SK-N-SH (cell line): ENCODE data around the gene TXNL4B. TPM values are rescaled to one million over a fixed set of nuclear protein-coding genes. Genes with fewer than 3 reads are reported as not detected.

Experiments
- CTCF ChIA-PET: fragments of 300-600, 350-600 bp; formaldehyde crosslinking; extraction: SDS; loops from one replicate; lab custom pipeline; 2021; lab: Yijun Ruan, JAX
- POLR2A ChIA-PET: fragments of 350-600 bp; sonication (Branson Sonifier 250); formaldehyde crosslinking; extraction: SDS; loops from one replicate; lab custom pipeline; 2020; ENCODE audit warnings: antibody characterized with exemption, inconsistent platforms; lab: Yijun Ruan, JAX
- DNase-seq: peaks from one replicate; pipeline ENCODE4 v3.0.0; 2012
- H2AFZ ChIP-seq: fragments of 200-600 bp; sonication (generic); 2 replicates; pipeline ENCODE4 v1.8.1; 2016; ENCODE audit warnings: antibody characterized with exemption, mild to moderate bottlenecking, low read depth
- H3F3A ChIP-seq: fragments of 200-600 bp; sonication (generic); replicated peaks from 2 replicates; pipeline ENCODE3; 2016; ENCODE audit warnings: antibody characterized with exemption, mild to moderate bottlenecking; ENCODE audit not compliant: insufficient read depth
- H3K27ac ChIP-seq, 2 experiments: fragments of 200-500 bp in 1 of 2; fragments of 200-600 bp in 1 of 2; sonication (Bioruptor generic) in 1 of 2; sonication (generic), shearing (Covaris generic) in 1 of 2; 2 replicates each; pipeline versions ENCODE4 v1.5.1 to v1.6.1; 2014 to 2016; ENCODE audit warnings: low read depth in 2 of 2, inconsistent platforms in 1 of 2, low read length in 1 of 2, mild to moderate bottlenecking in 1 of 2, mixed read lengths in 1 of 2
- H3K27me3 ChIP-seq: fragments of 200-600 bp; sonication (generic), shearing (Covaris generic); 2 replicates; pipeline ENCODE4 v1.6.1; 2016; ENCODE audit warnings: mixed run types; ENCODE audit not compliant: insufficient read depth
- H3K36me3 ChIP-seq, 2 experiments: fragments of 200-500 bp in 1 of 2; fragments of 200-600 bp in 1 of 2; sonication (Bioruptor generic) in 1 of 2; sonication (generic) in 1 of 2; replicated peaks in 1 of 2; 2 replicates each; pipeline versions ENCODE3 to v1.5.1; 2014 to 2016; ENCODE audit warnings: low read length in 1 of 2, mild to moderate bottlenecking in 1 of 2; ENCODE audit not compliant: insufficient read depth in 2 of 2, control insufficient read depth in 1 of 2
- H3K4me1 ChIP-seq, 2 experiments: fragments of 200-500 bp in 1 of 2; fragments of 200-600 bp in 1 of 2; sonication (Bioruptor generic) in 1 of 2; sonication (generic), shearing (Covaris generic) in 1 of 2; 2 replicates each; pipeline versions ENCODE4 v1.5.1 to v1.6.1; 2014 to 2016; ENCODE audit warnings: low read depth in 1 of 2, low read length in 1 of 2, mixed run types in 1 of 2; ENCODE audit not compliant: insufficient read depth in 2 of 2, control insufficient read depth in 1 of 2
- H3K4me2 ChIP-seq: fragments of 200-600 bp; sonication (generic), shearing (Covaris generic); 2 replicates; pipeline ENCODE4 v1.6.1; 2017; ENCODE audit warnings: mixed run types
- H3K4me3 ChIP-seq, 2 experiments: fragments of 200-500 bp in 1 of 2; fragments of 200-600 bp in 1 of 2; sonication (Bioruptor generic) in 1 of 2; sonication (generic), shearing (Covaris generic) in 1 of 2; 2 replicates each; pipeline versions ENCODE4 v1.5.1 to v1.8.1; 2014 to 2016; ENCODE audit warnings: low read depth in 2 of 2, inconsistent platforms in 1 of 2, low read length in 1 of 2, mild to moderate bottlenecking in 1 of 2, mixed read lengths in 1 of 2, moderate library complexity in 1 of 2
- H3K79me2 ChIP-seq: fragments of 200-600 bp; sonication (generic); 2 replicates; pipeline ENCODE4 v1.8.1; 2017; ENCODE audit warnings: mild to moderate bottlenecking; ENCODE audit not compliant: insufficient read depth
- H3K9ac ChIP-seq: fragments of 200-600 bp; sonication (generic); 2 replicates; pipeline ENCODE4 v1.6.1; 2017; ENCODE audit warnings: mixed run types
- H3K9me2 ChIP-seq: fragments of 200-600 bp; sonication (generic); 2 replicates; pipeline ENCODE4 v1.6.1; 2017; ENCODE audit warnings: mixed run types
- H3K9me3 ChIP-seq: fragments of 200-600 bp; sonication (generic); 2 replicates; pipeline ENCODE4 v1.6.1; 2017; ENCODE audit warnings: mixed run types, mild to moderate bottlenecking, moderate library complexity
- H4K20me1 ChIP-seq: fragments of 200-600 bp; sonication (generic); 2 replicates; pipeline ENCODE4 v1.6.1; 2017; ENCODE audit warnings: mild to moderate bottlenecking, mixed run types; ENCODE audit not compliant: insufficient read depth
- CHD2 ChIP-seq: fragments of 150-350 bp; IDR thresholded peaks from 2 replicates; pipeline ENCODE4 v1.6.1; 2018; ENCODE audit warnings: low read length; ENCODE audit not compliant: partially characterized antibody
- ELF1 ChIP-seq: IDR thresholded peaks from 2 replicates; pipeline ENCODE4 v1.4.0; 2012
- EP300 ChIP-seq, 2 experiments: IDR thresholded peaks; 2 replicates each; pipeline versions ENCODE4 v1.4.0 to v1.6.1; 2012; ENCODE audit warnings: borderline replicate concordance in 1 of 2, low read depth in 1 of 2, low read length in 1 of 2
- EZH2phosphoT487 ChIP-seq: fragments of 200-600 bp; sonication (generic); IDR thresholded peaks from 2 replicates; pipeline ENCODE4 v1.6.1; 2017; ENCODE audit warnings: low read depth, mixed run types, mild to moderate bottlenecking, antibody characterized with exemption, moderate library complexity, borderline replicate concordance
- FOSL2 ChIP-seq: IDR thresholded peaks from 2 replicates; pipeline ENCODE4 v1.4.0; 2012; ENCODE audit warnings: low read depth, mild to moderate bottlenecking, moderate library complexity, borderline replicate concordance
- FOXJ3 ChIP-seq: sonication (generic); formaldehyde crosslinking; IDR thresholded peaks from 2 replicates; pipeline ENCODE4 v1.5.1; 2020; ENCODE audit warnings: mild to moderate bottlenecking, missing genetic modification reagents
- IRF3 ChIP-seq: fragments of 150-350 bp; IDR thresholded peaks from 2 replicates; pipeline ENCODE4 v1.6.1; 2016; ENCODE audit warnings: mild to moderate bottlenecking, low read depth, low read length
- MEF2A ChIP-seq: IDR thresholded peaks from 2 replicates; pipeline ENCODE4 v1.4.0; 2012; ENCODE audit warnings: low read depth, borderline replicate concordance
- MXI1 ChIP-seq: IDR thresholded peaks from 2 replicates; pipeline ENCODE4 v1.6.1; 2012; ENCODE audit warnings: mild to moderate bottlenecking, low read depth, low read length, improper control_type of control experiment
- POLR2AphosphoS5 ChIP-seq: IDR thresholded peaks from 2 replicates; pipeline ENCODE4 v1.6.1; 2012; ENCODE audit warnings: low read depth, low read length
- RFX5 ChIP-seq: IDR thresholded peaks from 2 replicates; pipeline ENCODE4 v1.6.1; 2012; ENCODE audit warnings: mild to moderate bottlenecking, improper control_type of control experiment, low read length
- RXRA ChIP-seq: IDR thresholded peaks from 2 replicates; pipeline ENCODE4 v1.4.0; 2012; ENCODE audit warnings: low read depth, mild to moderate bottlenecking, borderline replicate concordance
- SMC3 ChIP-seq: IDR thresholded peaks from 2 replicates; pipeline ENCODE4 v1.6.1; 2012; ENCODE audit warnings: low read depth, low read length, improper control_type of control experiment
- TAF1 ChIP-seq: IDR thresholded peaks from 2 replicates; pipeline ENCODE4 v1.6.1; 2012; ENCODE audit warnings: low read depth, mild to moderate bottlenecking, low read length, moderate library complexity, borderline replicate concordance
- WGBS: methylation state at CpG from one replicate; pipeline ENCODE4 v1.1.6; 2017; ENCODE audit warnings: low lambda C conversion rate; 5-methylcytosine and 5-hydroxymethylcytosine counted together
- polyA plus RNA-seq, 3 experiments: library from polyadenylated mRNA; depleted of rRNA; stranded (reverse); fragments of >200 nt; gene quantifications; 2 replicates each; pipeline ENCODE4 v1.2.3, GENCODE V29; 2012
- TF ChIP-seq, protein P1 (sequence below): fragments of 150-350 bp; IDR thresholded peaks from 2 replicates; pipeline ENCODE4 v1.6.1; 2017; ENCODE audit warnings: antibody characterized with exemption, low read length, low read depth, borderline replicate concordance
- TF ChIP-seq, protein P2 (sequence below): fragments of 200-600 bp; sonication (generic); IDR thresholded peaks from 2 replicates; pipeline ENCODE4 v1.6.1; 2017; ENCODE audit warnings: antibody characterized with exemption, mild to moderate bottlenecking, moderate library complexity

The TXNL4B gene
- polyA plus RNA-seq, 1 of the 3 experiments (the other 2 are of a cell fraction) = 8.9 TPM

DNA sequence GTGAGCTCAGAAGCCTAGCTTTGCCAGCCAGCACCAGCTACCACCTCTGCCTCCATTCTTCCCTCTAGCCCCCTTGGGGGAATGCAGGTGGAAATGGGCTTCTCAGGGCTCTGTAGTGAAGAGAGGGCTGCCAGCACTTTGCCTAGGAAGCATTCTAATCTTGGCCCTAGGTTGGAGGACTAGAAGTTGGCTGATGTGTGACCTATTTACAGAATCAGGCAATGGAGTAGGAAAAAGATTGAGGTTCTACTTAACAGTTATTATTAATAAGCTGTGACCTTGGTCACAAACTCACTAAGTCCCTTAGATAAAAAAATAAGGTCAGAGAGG, 20.2 kb upstream of the TXNL4B start:
- Histone ChIP-seq H3K4me1 (peaks cover 0 to 2% of the 10 kb centered on the region in 2 experiments; a peak in 2 of 4 replicates), H3K36me3 (peaks cover 11 to 44% of the 10 kb centered on the region in 2 experiments)
- CTCF ChIA-PET = interaction anchor here (1.0 to 3.3 kb wide), 2 partner anchors 11 to 15 kb away, joined by 3 to 15 read pairs; no protein-coding TSS in a partner anchor

DNA sequence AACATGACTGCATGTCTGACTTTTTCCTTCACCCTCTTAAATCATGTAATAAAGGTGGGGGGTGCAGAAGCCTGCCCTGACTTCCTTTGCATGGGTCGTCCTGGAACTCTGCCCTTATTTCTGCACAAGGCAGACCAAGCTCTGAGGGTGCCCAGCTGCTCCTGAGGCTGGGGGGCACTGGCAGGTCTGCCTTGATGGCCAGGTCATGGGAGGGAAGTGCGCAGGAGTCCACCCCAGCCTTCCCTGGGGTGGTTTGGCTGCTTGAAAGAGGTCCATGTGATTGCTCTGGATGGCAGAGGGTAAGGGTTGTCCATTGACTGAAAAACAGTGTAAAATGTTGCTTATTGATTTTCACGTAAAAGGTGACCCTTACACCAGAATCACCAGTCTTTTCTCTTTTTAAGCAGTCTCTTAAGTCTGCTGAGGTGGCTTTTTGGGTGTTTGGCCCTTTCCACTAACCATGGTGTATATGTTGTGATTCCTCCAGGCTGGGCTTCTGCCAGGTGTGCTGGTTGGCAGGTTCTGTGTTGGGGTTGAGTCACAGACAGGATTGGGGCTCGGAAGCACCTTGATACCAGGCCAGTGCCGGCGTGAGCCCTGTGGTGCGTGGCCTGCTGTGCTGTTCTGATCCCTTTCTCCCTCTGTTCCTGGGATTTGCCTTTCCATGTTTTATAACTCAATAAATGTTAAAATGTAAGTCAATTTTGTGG, 19.6 kb upstream of the TXNL4B start:
- Histone ChIP-seq H3K4me2 (no peak overlapping the region), H3K9me2 (no peaks in the 10 kb centered on the region), H3K9ac (no peak overlapping the region), H3F3A (no peaks in the 10 kb centered on the region), H3K79me2 (no peaks in the 10 kb centered on the region), H3K36me3 (peaks cover 14 to 49% of the 10 kb centered on the region in 2 experiments), H3K4me1 (peaks cover 0 to 2% of the 10 kb centered on the region in 2 experiments; a peak in 2 of 4 replicates), H4K20me1 (no peaks in the 10 kb centered on the region), H3K4me3 (no peak overlapping the region), H3K27ac (no peak overlapping the region), H2AFZ (no peak overlapping the region), H3K27me3 (no peaks in the 10 kb centered on the region), H3K9me3 (no peaks in the 10 kb centered on the region)
- CTCF ChIA-PET = interaction anchor here (1.0 to 3.3 kb wide), 3 partner anchors 11 to 14 kb away, joined by 3 to 15 read pairs (median 9); no protein-coding TSS in a partner anchor
- WGBS = 97% methylated on average over 6 of the region's 7 CpGs
- DNase-seq = no peak
- no peak for TF ChIP-seq MEF2A
- no peak for TF ChIP-seq IRF3
- no peak for TF ChIP-seq MXI1
- TF ChIP-seq RXRA = no peak
- TF ChIP-seq, protein P1, sequence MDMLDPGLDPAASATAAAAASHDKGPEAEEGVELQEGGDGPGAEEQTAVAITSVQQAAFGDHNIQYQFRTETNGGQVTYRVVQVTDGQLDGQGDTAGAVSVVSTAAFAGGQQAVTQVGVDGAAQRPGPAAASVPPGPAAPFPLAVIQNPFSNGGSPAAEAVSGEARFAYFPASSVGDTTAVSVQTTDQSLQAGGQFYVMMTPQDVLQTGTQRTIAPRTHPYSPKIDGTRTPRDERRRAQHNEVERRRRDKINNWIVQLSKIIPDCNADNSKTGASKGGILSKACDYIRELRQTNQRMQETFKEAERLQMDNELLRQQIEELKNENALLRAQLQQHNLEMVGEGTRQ = no peak
- TF ChIP-seq FOSL2 = no peak
- TF ChIP-seq FOXJ3 = no peak
- TF ChIP-seq RFX5 = no peak
- TF ChIP-seq EP300 (IDR thresholded peaks at IDR 0.05; ENCODE audit: borderline replicate concordance in 1 of 2, low read depth in 1 of 2, low read length in 1 of 2) = no peak
- TF ChIP-seq ELF1 = no peak
- TF ChIP-seq POLR2AphosphoS5 = no peak
- no peak for TF ChIP-seq EZH2phosphoT487
- POLR2A ChIA-PET = interaction anchor here (0.5 kb wide), 1 partner anchor 17 kb away, joined by 4 read pairs; no protein-coding TSS in a partner anchor

More for the DNA sequence above, 20.2 kb upstream of the TXNL4B start:
- Histone ChIP-seq H3F3A (no peaks in the 10 kb centered on the region), H2AFZ (no peak overlapping the region), H4K20me1 (no peaks in the 10 kb centered on the region), H3K27me3 (no peaks in the 10 kb centered on the region), H3K9ac (no peak overlapping the region), H3K79me2 (no peaks in the 10 kb centered on the region), H3K9me2 (no peaks in the 10 kb centered on the region), H3K4me2 (no peak overlapping the region), H3K27ac (no peak overlapping the region), H3K4me3 (no peak overlapping the region), H3K9me3 (no peaks in the 10 kb centered on the region)
- DNase-seq = no peak
- POLR2A ChIA-PET = no interaction called here
- no peak for TF ChIP-seq IRF3
- TF ChIP-seq TAF1 = no peak
- no peak for TF ChIP-seq SMC3
- TF ChIP-seq, protein P2, sequence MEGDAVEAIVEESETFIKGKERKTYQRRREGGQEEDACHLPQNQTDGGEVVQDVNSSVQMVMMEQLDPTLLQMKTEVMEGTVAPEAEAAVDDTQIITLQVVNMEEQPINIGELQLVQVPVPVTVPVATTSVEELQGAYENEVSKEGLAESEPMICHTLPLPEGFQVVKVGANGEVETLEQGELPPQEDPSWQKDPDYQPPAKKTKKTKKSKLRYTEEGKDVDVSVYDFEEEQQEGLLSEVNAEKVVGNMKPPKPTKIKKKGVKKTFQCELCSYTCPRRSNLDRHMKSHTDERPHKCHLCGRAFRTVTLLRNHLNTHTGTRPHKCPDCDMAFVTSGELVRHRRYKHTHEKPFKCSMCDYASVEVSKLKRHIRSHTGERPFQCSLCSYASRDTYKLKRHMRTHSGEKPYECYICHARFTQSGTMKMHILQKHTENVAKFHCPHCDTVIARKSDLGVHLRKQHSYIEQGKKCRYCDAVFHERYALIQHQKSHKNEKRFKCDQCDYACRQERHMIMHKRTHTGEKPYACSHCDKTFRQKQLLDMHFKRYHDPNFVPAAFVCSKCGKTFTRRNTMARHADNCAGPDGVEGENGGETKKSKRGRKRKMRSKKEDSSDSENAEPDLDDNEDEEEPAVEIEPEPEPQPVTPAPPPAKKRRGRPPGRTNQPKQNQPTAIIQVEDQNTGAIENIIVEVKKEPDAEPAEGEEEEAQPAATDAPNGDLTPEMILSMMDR = no peak
- TF ChIP-seq CHD2 = no peak
